SK-N-SH (cell line): ENCODE measurements around the gene JAZF1. TPM values are rescaled to one million over a fixed set of nuclear protein-coding genes. Genes with fewer than 3 reads are reported as not detected.

Experiments
- CTCF ChIA-PET: fragments of 300-600, 350-600 bp; formaldehyde crosslinking; extraction: SDS; loops from one replicate; lab custom pipeline; 2021; lab: Yijun Ruan, JAX
- POLR2A ChIA-PET: fragments of 350-600 bp; sonication (Branson Sonifier 250); formaldehyde crosslinking; extraction: SDS; loops from one replicate; lab custom pipeline; 2020; ENCODE audit warnings: antibody characterized with exemption, inconsistent platforms; lab: Yijun Ruan, JAX
- DNase-seq: peaks from one replicate; pipeline ENCODE4 v3.0.0; 2012
- H2AFZ ChIP-seq: fragments of 200-600 bp; sonication (generic); 2 replicates; pipeline ENCODE4 v1.8.1; 2016; ENCODE audit warnings: antibody characterized with exemption, mild to moderate bottlenecking, low read depth
- H3F3A ChIP-seq: fragments of 200-600 bp; sonication (generic); replicated peaks from 2 replicates; pipeline ENCODE3; 2016; ENCODE audit warnings: antibody characterized with exemption, mild to moderate bottlenecking; ENCODE audit not compliant: insufficient read depth
- H3K27ac ChIP-seq, 2 experiments: fragments of 200-500 bp in 1 of 2; fragments of 200-600 bp in 1 of 2; sonication (Bioruptor generic) in 1 of 2; sonication (generic), shearing (Covaris generic) in 1 of 2; 2 replicates each; pipeline versions ENCODE4 v1.5.1 to v1.6.1; 2014 to 2016; ENCODE audit warnings: low read depth in 2 of 2, inconsistent platforms in 1 of 2, low read length in 1 of 2, mild to moderate bottlenecking in 1 of 2, mixed read lengths in 1 of 2
- H3K27me3 ChIP-seq: fragments of 200-600 bp; sonication (generic), shearing (Covaris generic); 2 replicates; pipeline ENCODE4 v1.6.1; 2016; ENCODE audit warnings: mixed run types; ENCODE audit not compliant: insufficient read depth
- H3K36me3 ChIP-seq, 2 experiments: fragments of 200-500 bp in 1 of 2; fragments of 200-600 bp in 1 of 2; sonication (Bioruptor generic) in 1 of 2; sonication (generic) in 1 of 2; replicated peaks in 1 of 2; 2 replicates each; pipeline versions ENCODE3 to v1.5.1; 2014 to 2016; ENCODE audit warnings: low read length in 1 of 2, mild to moderate bottlenecking in 1 of 2; ENCODE audit not compliant: insufficient read depth in 2 of 2, control insufficient read depth in 1 of 2
- H3K4me1 ChIP-seq, 2 experiments: fragments of 200-500 bp in 1 of 2; fragments of 200-600 bp in 1 of 2; sonication (Bioruptor generic) in 1 of 2; sonication (generic), shearing (Covaris generic) in 1 of 2; 2 replicates each; pipeline versions ENCODE4 v1.5.1 to v1.6.1; 2014 to 2016; ENCODE audit warnings: low read depth in 1 of 2, low read length in 1 of 2, mixed run types in 1 of 2; ENCODE audit not compliant: insufficient read depth in 2 of 2, control insufficient read depth in 1 of 2
- H3K4me2 ChIP-seq: fragments of 200-600 bp; sonication (generic), shearing (Covaris generic); 2 replicates; pipeline ENCODE4 v1.6.1; 2017; ENCODE audit warnings: mixed run types
- H3K4me3 ChIP-seq, 2 experiments: fragments of 200-500 bp in 1 of 2; fragments of 200-600 bp in 1 of 2; sonication (Bioruptor generic) in 1 of 2; sonication (generic), shearing (Covaris generic) in 1 of 2; 2 replicates each; pipeline versions ENCODE4 v1.5.1 to v1.8.1; 2014 to 2016; ENCODE audit warnings: low read depth in 2 of 2, inconsistent platforms in 1 of 2, low read length in 1 of 2, mild to moderate bottlenecking in 1 of 2, mixed read lengths in 1 of 2, moderate library complexity in 1 of 2
- H3K79me2 ChIP-seq: fragments of 200-600 bp; sonication (generic); 2 replicates; pipeline ENCODE4 v1.8.1; 2017; ENCODE audit warnings: mild to moderate bottlenecking; ENCODE audit not compliant: insufficient read depth
- H3K9ac ChIP-seq: fragments of 200-600 bp; sonication (generic); 2 replicates; pipeline ENCODE4 v1.6.1; 2017; ENCODE audit warnings: mixed run types
- H3K9me2 ChIP-seq: fragments of 200-600 bp; sonication (generic); 2 replicates; pipeline ENCODE4 v1.6.1; 2017; ENCODE audit warnings: mixed run types
- H3K9me3 ChIP-seq: fragments of 200-600 bp; sonication (generic); 2 replicates; pipeline ENCODE4 v1.6.1; 2017; ENCODE audit warnings: mixed run types, mild to moderate bottlenecking, moderate library complexity
- H4K20me1 ChIP-seq: fragments of 200-600 bp; sonication (generic); 2 replicates; pipeline ENCODE4 v1.6.1; 2017; ENCODE audit warnings: mild to moderate bottlenecking, mixed run types; ENCODE audit not compliant: insufficient read depth
- CHD2 ChIP-seq: fragments of 150-350 bp; IDR thresholded peaks from 2 replicates; pipeline ENCODE4 v1.6.1; 2018; ENCODE audit warnings: low read length; ENCODE audit not compliant: partially characterized antibody
- ELF1 ChIP-seq: IDR thresholded peaks from 2 replicates; pipeline ENCODE4 v1.4.0; 2012
- GABPA ChIP-seq: IDR thresholded peaks from 2 replicates; pipeline ENCODE4 v1.4.0; 2012; ENCODE audit warnings: low read depth, mild to moderate bottlenecking
- IRF3 ChIP-seq: fragments of 150-350 bp; IDR thresholded peaks from 2 replicates; pipeline ENCODE4 v1.6.1; 2016; ENCODE audit warnings: mild to moderate bottlenecking, low read depth, low read length
- MAX ChIP-seq: IDR thresholded peaks from 2 replicates; pipeline ENCODE4 v1.4.0; 2012; ENCODE audit warnings: low read depth
- MEF2A ChIP-seq: IDR thresholded peaks from 2 replicates; pipeline ENCODE4 v1.4.0; 2012; ENCODE audit warnings: low read depth, borderline replicate concordance
- PBX3 ChIP-seq: IDR thresholded peaks from 2 replicates; pipeline ENCODE4; 2012
- POLR2AphosphoS5 ChIP-seq: IDR thresholded peaks from 2 replicates; pipeline ENCODE4 v1.6.1; 2012; ENCODE audit warnings: low read depth, low read length
- RAD21 ChIP-seq: IDR thresholded peaks from 2 replicates; pipeline ENCODE4 v1.6.1; 2012; ENCODE audit warnings: mild to moderate bottlenecking, low read length
- REST ChIP-seq: IDR thresholded peaks from 2 replicates; pipeline ENCODE4 v1.6.1; 2012; ENCODE audit warnings: mild to moderate bottlenecking, low read depth, low read length, moderate library complexity
- RFX5 ChIP-seq: IDR thresholded peaks from 2 replicates; pipeline ENCODE4 v1.6.1; 2012; ENCODE audit warnings: mild to moderate bottlenecking, improper control_type of control experiment, low read length
- RXRA ChIP-seq: IDR thresholded peaks from 2 replicates; pipeline ENCODE4 v1.4.0; 2012; ENCODE audit warnings: low read depth, mild to moderate bottlenecking, borderline replicate concordance
- SIN3A ChIP-seq: IDR thresholded peaks from 2 replicates; pipeline ENCODE4 v1.6.1; 2012; ENCODE audit warnings: low read depth, mild to moderate bottlenecking, low read length, moderate library complexity, borderline replicate concordance
- YY1 ChIP-seq: IDR thresholded peaks from 2 replicates; pipeline ENCODE4 v1.4.0; 2012; ENCODE audit warnings: low read depth, mild to moderate bottlenecking
- ZBTB33 ChIP-seq: IDR thresholded peaks from 2 replicates; pipeline ENCODE4 v1.4.0; 2012; ENCODE audit warnings: low read depth, borderline replicate concordance
- WGBS: methylation state at CpG from one replicate; pipeline ENCODE4 v1.1.6; 2017; ENCODE audit warnings: low lambda C conversion rate; 5-methylcytosine and 5-hydroxymethylcytosine counted together
- polyA plus RNA-seq, 3 experiments: library from polyadenylated mRNA; depleted of rRNA; stranded (reverse); fragments of >200 nt; gene quantifications; 2 replicates each; pipeline ENCODE4 v1.2.3, GENCODE V29; 2012

The JAZF1 gene
- polyA plus RNA-seq, 1 of the 3 experiments (the other 2 are of a cell fraction) = 1.7 TPM

GRCh38 chr7:28005075-28005846 is 175.3 kb downstream of the JAZF1 start:
- Histone ChIP-seq H3K27me3 (no peaks in the 10 kb centered on the region), H3K36me3 (no peaks in the 10 kb centered on the region), H3K9ac (no peak overlapping the region), H2AFZ (no peak overlapping the region), H3K79me2 (no peaks in the 10 kb centered on the region), H3K27ac (no peak overlapping the region), H3K9me3 (no peaks in the 10 kb centered on the region), H3K4me2 (no peak overlapping the region), H3K4me1 (peaks cover 0 to 6% of the 10 kb centered on the region in 2 experiments; a peak in 1 of 4 replicates), H3K9me2 (no peaks in the 10 kb centered on the region), H4K20me1 (no peaks in the 10 kb centered on the region), H3F3A (no peaks in the 10 kb centered on the region), H3K4me3 (no peak overlapping the region)
- ChIA-PET CTCF (interaction anchor here (0.6 to 4.0 kb wide), 5 partner anchors 15 to 427 kb away, joined by 3 to 24 read pairs (median 3); no protein-coding TSS in a partner anchor), POLR2A (interaction anchor here (0.6 kb wide), 1 partner anchor 813 kb away, joined by 3 read pairs; no protein-coding TSS in a partner anchor)
- DNase-seq = no peak
- TF ChIP-seq CHD2 (no peak), RXRA (no peak), MAX (no peak), ELF1 (no peak), MEF2A (no peak), YY1 (no peak), ZBTB33 (no peak), IRF3 (no peak), SIN3A (no peak), RFX5 (no peak), RAD21 (no peak)
- 78% methylated on average over 7 of the region's 7 CpGs for WGBS

GRCh38 chr7:28003408-28003807 is 177.2 kb downstream of the JAZF1 start:
- H3K9ac ChIP-seq = no peak overlapping the region
- H4K20me1 ChIP-seq = no peaks in the 10 kb centered on the region
- no peaks in the 10 kb centered on the region for H3K9me2 ChIP-seq
- H3K27ac ChIP-seq = no peak overlapping the region
- H3F3A ChIP-seq = no peaks in the 10 kb centered on the region
- no peak overlapping the region for H3K4me2 ChIP-seq
- ChIA-PET CTCF (interaction anchor here (0.5 to 4.0 kb wide), 9 partner anchors 8 to 428 kb away, joined by 3 to 24 read pairs (median 4); no protein-coding TSS in a partner anchor), POLR2A (no interaction called here)
- no peak overlapping the region for H3K4me3 ChIP-seq
- H3K79me2 ChIP-seq = no peaks in the 10 kb centered on the region
- no peaks in the 10 kb centered on the region for H3K36me3 ChIP-seq
- H3K4me1 ChIP-seq = peaks cover 0 to 6% of the 10 kb centered on the region in 2 experiments; a peak in 1 of 4 replicates
- H3K27me3 ChIP-seq = no peaks in the 10 kb centered on the region
- DNase-seq = no peak
- WGBS = 91% methylated on average over 2 of the region's 2 CpGs
- H2AFZ ChIP-seq = no peak overlapping the region
- no peaks in the 10 kb centered on the region for H3K9me3 ChIP-seq
- no peak for TF ChIP-seq IRF3
- no peak for TF ChIP-seq GABPA
- TF ChIP-seq PBX3 = no peak
- no peak for TF ChIP-seq MAX
- no peak for TF ChIP-seq SIN3A
- TF ChIP-seq POLR2AphosphoS5 = no peak
- TF ChIP-seq RAD21 = no peak
- no peak for TF ChIP-seq YY1
- TF ChIP-seq REST = no peak
- no peak for TF ChIP-seq CHD2
